Fibroblast of mammary gland (primary cell): ENCODE data around the gene VGLL2.

Experiments used
- DNase-seq: peaks from one replicate; pipeline ENCODE4 v3.0.0-alpha.2; 2010; ENCODE audit warnings: low read depth
- H3K4me3 ChIP-seq: 2 replicates; pipeline ENCODE4 v1.5.1; 2011; ENCODE audit warnings: low read depth, mild to moderate bottlenecking, low read length, moderate library complexity; ENCODE audit not compliant: control insufficient read depth
- TF ChIP-seq, protein P1 (sequence below): conservative IDR thresholded peaks from 2 replicates; pipeline ENCODE4 v1.5.1; 2011; ENCODE audit warnings: low read depth, low read length, inconsistent platforms; ENCODE audit not compliant: control insufficient read depth, insufficient read depth

Gene VGLL2

DNA sequence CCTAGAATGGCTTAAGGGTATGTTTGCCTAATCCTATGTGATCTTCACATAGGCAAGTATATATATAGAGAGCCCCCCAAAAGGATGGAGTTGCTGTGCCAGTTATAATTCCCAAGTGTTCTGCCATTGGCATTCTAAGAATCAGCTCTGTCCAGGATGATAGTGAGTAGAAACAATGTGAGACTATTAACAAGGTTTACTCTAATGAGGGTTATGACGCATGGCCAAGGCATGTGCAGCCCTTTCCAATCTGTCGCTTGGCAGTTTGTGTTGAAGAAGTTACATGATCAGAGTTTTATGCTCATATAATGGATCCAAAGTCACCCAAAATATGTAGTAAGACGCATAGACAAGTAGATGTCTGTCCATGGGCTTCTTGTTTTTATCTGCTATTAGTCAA lies 33.6 kb downstream of the VGLL2 start:
- no peak overlapping the region for H3K4me3 ChIP-seq
- TF ChIP-seq, protein P1, sequence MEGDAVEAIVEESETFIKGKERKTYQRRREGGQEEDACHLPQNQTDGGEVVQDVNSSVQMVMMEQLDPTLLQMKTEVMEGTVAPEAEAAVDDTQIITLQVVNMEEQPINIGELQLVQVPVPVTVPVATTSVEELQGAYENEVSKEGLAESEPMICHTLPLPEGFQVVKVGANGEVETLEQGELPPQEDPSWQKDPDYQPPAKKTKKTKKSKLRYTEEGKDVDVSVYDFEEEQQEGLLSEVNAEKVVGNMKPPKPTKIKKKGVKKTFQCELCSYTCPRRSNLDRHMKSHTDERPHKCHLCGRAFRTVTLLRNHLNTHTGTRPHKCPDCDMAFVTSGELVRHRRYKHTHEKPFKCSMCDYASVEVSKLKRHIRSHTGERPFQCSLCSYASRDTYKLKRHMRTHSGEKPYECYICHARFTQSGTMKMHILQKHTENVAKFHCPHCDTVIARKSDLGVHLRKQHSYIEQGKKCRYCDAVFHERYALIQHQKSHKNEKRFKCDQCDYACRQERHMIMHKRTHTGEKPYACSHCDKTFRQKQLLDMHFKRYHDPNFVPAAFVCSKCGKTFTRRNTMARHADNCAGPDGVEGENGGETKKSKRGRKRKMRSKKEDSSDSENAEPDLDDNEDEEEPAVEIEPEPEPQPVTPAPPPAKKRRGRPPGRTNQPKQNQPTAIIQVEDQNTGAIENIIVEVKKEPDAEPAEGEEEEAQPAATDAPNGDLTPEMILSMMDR, result no peak
- DNase-seq, result no peak

DNA sequence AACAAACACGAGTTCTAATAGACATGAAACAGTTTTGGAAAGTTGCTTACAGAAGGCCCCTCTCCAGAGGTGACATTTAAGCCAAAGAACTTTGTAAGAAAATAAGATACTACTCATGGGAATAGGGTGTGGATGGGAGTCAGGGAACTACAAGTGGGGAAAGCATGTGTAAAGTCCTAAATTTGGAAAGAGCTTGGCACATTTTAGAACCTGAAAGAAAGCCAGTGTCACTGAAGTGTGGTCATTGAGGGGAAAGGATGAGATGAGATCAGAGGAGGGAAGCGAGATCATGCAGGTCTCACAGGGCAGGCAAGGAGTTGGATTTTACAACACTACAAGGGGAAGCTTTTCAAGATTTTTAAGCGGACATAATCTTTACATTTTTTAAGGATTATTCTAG lies 38.0 kb downstream of the VGLL2 start:
- no peak for DNase-seq
- H3K4me3 ChIP-seq, result no peak overlapping the region
- TF ChIP-seq, protein P1, result no peak

DNA sequence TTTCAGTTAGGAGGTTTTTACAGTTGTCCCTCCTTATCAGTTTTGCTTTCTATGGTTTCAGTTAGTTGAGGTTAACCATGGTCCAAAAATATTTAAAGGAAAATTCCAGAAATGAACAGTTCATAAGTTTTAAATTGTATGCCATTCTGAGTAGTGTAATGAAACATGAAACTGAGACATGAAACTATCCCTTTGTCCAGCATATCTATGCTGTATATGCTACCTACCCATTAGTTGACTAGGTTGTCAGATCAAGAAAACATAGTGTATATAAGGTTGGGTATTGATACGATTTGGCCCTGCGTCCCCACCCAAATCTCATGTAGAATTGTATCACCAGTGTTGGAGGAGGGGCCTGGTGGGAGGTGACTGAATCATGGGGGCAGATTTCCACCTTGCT lies 39.1 kb downstream of the VGLL2 start:
- no peak for DNase-seq
- H3K4me3 ChIP-seq, result no peak overlapping the region
- TF ChIP-seq, protein P1, result no peak

DNA sequence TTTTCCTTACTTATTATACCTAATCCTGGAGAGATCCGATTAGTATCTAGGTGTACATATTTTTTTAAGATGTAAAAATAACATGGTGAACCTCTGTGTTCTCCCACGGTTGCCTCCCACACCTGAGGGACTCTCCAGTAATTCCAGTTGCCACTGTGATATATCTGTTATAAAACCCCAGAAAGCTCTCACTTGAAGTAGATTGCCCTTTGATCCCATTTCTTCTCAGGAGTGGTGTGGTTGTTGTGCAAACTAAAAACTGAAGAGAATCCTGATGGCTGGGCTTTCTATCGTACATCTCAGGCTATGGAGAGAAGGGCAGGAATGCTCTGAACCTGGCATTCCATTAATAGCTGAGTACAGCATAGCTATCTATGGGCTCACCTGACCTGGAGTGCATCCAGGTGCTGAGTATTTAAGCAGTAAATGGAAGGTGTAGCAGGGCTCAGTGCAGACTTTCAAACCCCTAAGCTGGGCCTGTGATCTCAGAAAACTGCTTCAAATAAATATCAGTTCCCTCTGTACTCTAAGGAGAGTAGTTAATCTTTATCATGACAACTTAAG lies 41.0 kb downstream of the VGLL2 start:
- H3K4me3 ChIP-seq, result no peak overlapping the region
- TF ChIP-seq, protein P1, result no peak
- no peak for DNase-seq

DNA sequence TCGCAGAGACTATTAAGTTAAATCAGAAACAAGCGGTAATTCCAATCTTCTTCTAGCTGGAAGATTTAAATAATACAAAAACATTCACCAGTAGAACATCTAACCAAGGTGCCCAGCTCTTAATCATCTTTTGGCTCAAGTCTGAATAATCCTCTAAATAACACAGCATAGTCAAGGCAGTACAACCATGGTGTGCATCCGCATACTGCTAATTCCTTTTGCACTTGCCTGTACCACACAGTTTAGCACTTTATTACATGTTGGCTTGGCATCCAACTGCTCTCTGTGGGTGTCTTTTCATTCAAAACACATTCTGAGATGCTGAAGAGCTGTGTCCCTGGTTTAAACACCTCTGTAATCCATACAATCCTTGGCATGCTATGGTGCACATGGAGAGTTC lies 42.3 kb downstream of the VGLL2 start:
- TF ChIP-seq, protein P1, result no peak
- no peak for DNase-seq
- H3K4me3 ChIP-seq, result no peak overlapping the region

DNA sequence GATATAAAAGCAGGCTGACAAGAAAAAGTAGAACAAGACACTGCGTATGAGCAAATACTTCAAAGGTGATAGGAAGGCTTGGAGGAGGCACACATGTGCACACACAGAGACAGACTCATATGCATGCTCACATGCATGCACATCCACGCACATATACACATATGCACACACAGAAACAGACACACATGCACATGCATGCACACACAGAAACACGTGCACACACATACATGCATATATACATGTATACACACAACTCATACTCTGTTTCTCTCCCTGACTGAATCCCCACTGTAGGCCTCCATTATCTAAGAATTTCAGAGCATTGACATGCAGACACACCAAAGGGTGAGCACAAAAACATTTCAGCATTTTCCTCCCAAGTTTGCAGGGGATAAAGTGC lies 43.7 kb downstream of the VGLL2 start:
- DNase-seq, result no peak
- TF ChIP-seq, protein P1, result no peak

DNA sequence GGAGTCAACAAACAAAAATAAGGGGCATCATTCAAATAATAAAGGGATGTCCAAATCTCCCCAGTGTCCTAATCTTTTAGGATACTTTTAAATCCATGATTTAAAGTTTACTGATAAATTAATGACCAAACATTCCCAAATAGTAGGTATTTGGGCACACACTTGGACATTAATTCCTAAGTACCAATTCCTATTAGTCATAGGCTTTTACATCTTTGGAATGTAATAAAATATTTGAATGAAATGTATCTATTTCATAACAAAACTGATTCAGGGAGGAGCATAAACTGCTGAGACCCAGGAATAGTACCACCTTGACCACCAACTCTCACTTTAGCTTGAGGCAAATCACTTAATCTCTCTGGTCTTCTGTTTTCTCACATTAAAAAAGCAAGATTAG lies 44.3 kb downstream of the VGLL2 start:
- TF ChIP-seq, protein P1, result no peak
- H3K4me3 ChIP-seq, result no peak overlapping the region
- DNase-seq, result no peak

More for the DNA sequence above, 43.7 kb downstream of the VGLL2 start:
- no peak overlapping the region for H3K4me3 ChIP-seq
